Activated CD8-positive, alpha-beta T cell treated with anti-CD3 and anti-CD28 coated beads for 36 hours (primary cell): ENCODE data around the gene RPS6KL1. TPM values are rescaled to one million over a fixed set of nuclear protein-coding genes. Genes with fewer than 3 reads are reported as not detected.

Experiments used
- ATAC-seq: fragments of 200-7000 bp; cut with Tn5 transposase; one replicate; pipeline ENCODE4 v1.10.0; 2021; ENCODE audit warnings: mild to moderate bottlenecking, moderate library complexity
- CTCF ChIA-PET: fragments of 350-600 bp; sonication (Branson Sonifier 250); formaldehyde crosslinking; loops from one replicate; lab custom pipeline; 2021; ENCODE audit warnings: antibody characterized with exemption; lab: Charles Lee
- POLR2A ChIA-PET: fragments of 350-600 bp; sonication (Branson Sonifier 250); formaldehyde crosslinking; loops from one replicate; lab custom pipeline; 2021; ENCODE audit warnings: antibody characterized with exemption; lab: Charles Lee
- DNase-seq: peaks from one replicate; pipeline ENCODE4 v3.0.0-alpha.2; 2020
- H3K27ac Mint-ChIP-seq: one replicate; pipeline ENCODE4 v1.8.0; 2021; ENCODE audit warnings: mild to moderate bottlenecking, mixed read lengths
- H3K27me3 Mint-ChIP-seq: one replicate; pipeline ENCODE4 v1.8.0; 2021; ENCODE audit warnings: mixed read lengths
- H3K36me3 Mint-ChIP-seq: one replicate; pipeline ENCODE4 v1.8.0; 2021; ENCODE audit warnings: low read depth, mixed read lengths
- H3K4me1 Mint-ChIP-seq: one replicate; pipeline ENCODE4 v1.8.0; 2021; ENCODE audit warnings: low read depth, mixed read lengths
- H3K4me3 Mint-ChIP-seq: one replicate; pipeline ENCODE4 v1.8.0; 2021; ENCODE audit warnings: mild to moderate bottlenecking, moderate library complexity, mixed read lengths
- H3K9me3 Mint-ChIP-seq: one replicate; pipeline ENCODE4 v1.8.0; 2021; ENCODE audit warnings: mixed read lengths
- CTCF ChIP-seq: fragments of 200-600 bp; IDR thresholded peaks from one replicate; pipeline ENCODE4 v1.8.0; 2022; ENCODE audit warnings: antibody characterized with exemption, mild to moderate bottlenecking
- intact Hi-C: fragments of 100-400 bp; cut with micrococcal nuclease; formaldehyde crosslinking; loops from one replicate; pipeline ENCODE4 v1.10.0; 2022
- total RNA-seq, 2 experiments: library from RNA; stranded (reverse); gene quantifications; one replicate each; pipeline ENCODE4 v1.2.3, GENCODE V29; 2021

RPS6KL1 gene
- total RNA-seq, 2 experiments from 2014 or later, result 4.1 to 5.1 TPM

- intact Hi-C loops, result loop anchor here (1.0 to 10.0 kb wide), 2 partner anchors 44 to 224 kb away; no protein-coding TSS in a partner anchor
- POLR2A ChIA-PET, result interaction anchor here (0.8 to 4.7 kb wide), 13 partner anchors 8 to 81 kb away, joined by 3 to 22 read pairs (median 4); partner anchors contain the start of gene DLST
- no peaks in the 10 kb centered on the region for H3K9me3 Mint-ChIP-seq
- H3K27ac Mint-ChIP-seq, result no peak overlapping the region
- CTCF ChIA-PET, result interaction anchor here (0.7 to 17.3 kb wide), 69 partner anchors 8 to 443 kb away, joined by 3 to 528 read pairs (median 4); partner anchors contain the start of genes ACYP1, DLST, EIF2B2 and LTBP2
- no peaks in the 10 kb centered on the region for H3K27me3 Mint-ChIP-seq
- peak; percentile 97 for DNase-seq
- TF ChIP-seq CTCF, result peak; percentile 91
- no peaks in the 10 kb centered on the region for H3K36me3 Mint-ChIP-seq
- H3K4me3 Mint-ChIP-seq, result no peak overlapping the region
- peak; percentile 83 for ATAC-seq
- peaks cover 5% of the 10 kb centered on the region for H3K4me1 Mint-ChIP-seq
These were observed 61.9 kb downstream of the RPS6KL1 start for GRCh38 chr14:74860899-74861733.

- Mint-ChIP-seq H3K36me3 (no peaks in the 10 kb centered on the region), H3K4me3 (no peak overlapping the region), H3K27me3 (no peaks in the 10 kb centered on the region), H3K4me1 (peaks cover 5% of the 10 kb centered on the region), H3K9me3 (no peaks in the 10 kb centered on the region), H3K27ac (no peak overlapping the region)
- DNase-seq, result no peak
- intact Hi-C loops, result loop anchor here (10.0 kb wide), 1 partner anchor 225 kb away; no protein-coding TSS in a partner anchor
- no peak for ATAC-seq
- ChIA-PET POLR2A (interaction anchor here (0.8 to 4.7 kb wide), 11 partner anchors 9 to 48 kb away, joined by 3 to 22 read pairs (median 5); partner anchors contain the start of gene DLST), CTCF (interaction anchor here (0.5 to 17.3 kb wide), 47 partner anchors 7 to 444 kb away, joined by 3 to 528 read pairs (median 6); partner anchors contain the start of genes ACYP1, DLST, LTBP2 and MLH3)
- no peak for TF ChIP-seq CTCF
These were observed 63.1 kb downstream of the RPS6KL1 start for GRCh38 chr14:74859757-74860552.

GRCh38 chr14:74858022-74858421 lies 65.0 kb downstream of the RPS6KL1 start:
- Mint-ChIP-seq H3K27ac (no peak overlapping the region), H3K4me3 (no peak overlapping the region), H3K36me3 (no peaks in the 10 kb centered on the region), H3K4me1 (peaks cover 13% of the 10 kb centered on the region), H3K9me3 (no peaks in the 10 kb centered on the region), H3K27me3 (no peaks in the 10 kb centered on the region)
- no peak for DNase-seq
- ChIA-PET POLR2A (interaction anchor here (1.1 to 3.4 kb wide), 3 partner anchors 10 to 27 kb away, joined by 4 to 19 read pairs (median 4); no protein-coding TSS in a partner anchor), CTCF (interaction anchor here (0.7 to 17.3 kb wide), 8 partner anchors 9 to 231 kb away, joined by 3 to 528 read pairs (median 10); partner anchors contain the start of genes DLST and PROX2)
- no peak for ATAC-seq
- intact Hi-C loops, result no loop called here
- no peak for TF ChIP-seq CTCF

- H3K27me3 Mint-ChIP-seq, result no peaks in the 10 kb centered on the region
- intact Hi-C loops, result no loop called here
- no peak overlapping the region for H3K27ac Mint-ChIP-seq
- DNase-seq (no peak), ATAC-seq (no peak)
- H3K36me3 Mint-ChIP-seq, result no peaks in the 10 kb centered on the region
- peaks cover 18% of the 10 kb centered on the region for H3K4me1 Mint-ChIP-seq
- H3K9me3 Mint-ChIP-seq, result no peaks in the 10 kb centered on the region
- ChIA-PET POLR2A (interaction anchor here (1.0 kb wide), 1 partner anchor 52 kb away, joined by 4 read pairs; no protein-coding TSS in a partner anchor), CTCF (interaction anchor here (0.8 to 17.3 kb wide), 10 partner anchors 8 to 232 kb away, joined by 3 to 528 read pairs (median 7); partner anchors contain the start of genes DLST and PROX2)
- TF ChIP-seq CTCF, result no peak
- no peak overlapping the region for H3K4me3 Mint-ChIP-seq
These were observed 66.7 kb downstream of the RPS6KL1 start for GRCh38 chr14:74856366-74856765.
